CD1c-positive myeloid dendritic cell (primary cell): ENCODE data around the gene MIDN.

Experiments used
- DNase-seq: peaks from one replicate; pipeline ENCODE4 v3.0.0-alpha.2; 2016; ENCODE audit errors: extremely low spot score

MIDN gene

GRCh38 chr19:1282588-1283206 lies 34.3 kb downstream of the MIDN start:
- DNase-seq = no peak

- DNase-seq = no peak
These were observed 35.0 kb downstream of the MIDN start for GRCh38 chr19:1283207-1283916.

GRCh38 chr19:1283917-1284292 lies 35.5 kb downstream of the MIDN start:
- DNase-seq = no peak

GRCh38 chr19:1284293-1284978 lies 36.1 kb downstream of the MIDN start:
- DNase-seq = no peak

- no peak for DNase-seq
These were observed 36.8 kb downstream of the MIDN start for GRCh38 chr19:1284979-1285736.

- DNase-seq = no peak
These were observed 37.5 kb downstream of the MIDN start, which contains the start of gene EFNA2 for GRCh38 chr19:1285737-1286360. Gene EFNA2 (plus strand): TSS chr19:1285873. CDS start chr19:1286169, 296 bp downstream.

- no peak for DNase-seq
These were observed 38.3 kb downstream of the MIDN start for GRCh38 chr19:1286487-1287353.

- DNase-seq = no peak
These were observed 39.2 kb downstream of the MIDN start for GRCh38 chr19:1287354-1288225.

GRCh38 chr19:1288226-1288612 lies 39.8 kb downstream of the MIDN start:
- no peak for DNase-seq

- no peak for DNase-seq
These were observed 40.7 kb downstream of the MIDN start for GRCh38 chr19:1288833-1289685.

GRCh38 chr19:1289686-1290025 lies 41.3 kb downstream of the MIDN start:
- DNase-seq = no peak

GRCh38 chr19:1290196-1290702 lies 41.9 kb downstream of the MIDN start:
- no peak for DNase-seq

- no peak for DNase-seq
These were observed 42.6 kb downstream of the MIDN start for GRCh38 chr19:1290703-1291651.

GRCh38 chr19:1291761-1292418 lies 43.5 kb downstream of the MIDN start:
- no peak for DNase-seq

GRCh38 chr19:1292419-1293151 lies 44.2 kb downstream of the MIDN start:
- DNase-seq = no peak
